Epidermal melanocyte (primary cell): ENCODE results near the gene SNRPD3.
"Not testable (repeated sequence)": the region's sequence is repeated elsewhere in the genome, so short reads cannot be mapped to it uniquely, and the experiment has no call there.

Experiments
- DNase-seq: peaks from one replicate; pipeline ENCODE4 v3.0.0; 2011; ENCODE audit warnings: low spot score; ENCODE audit not compliant: insufficient read length

SNRPD3 gene

GRCh38 chr22:24555165-24556039 is at the start of gene SNRPD3:
TSS of gene SNRPD3 (plus strand) at chr22:24555999. CDS start at chr22:24557675, 1,676 bp downstream.
- peak; percentile 94 for DNase-seq

DNA sequence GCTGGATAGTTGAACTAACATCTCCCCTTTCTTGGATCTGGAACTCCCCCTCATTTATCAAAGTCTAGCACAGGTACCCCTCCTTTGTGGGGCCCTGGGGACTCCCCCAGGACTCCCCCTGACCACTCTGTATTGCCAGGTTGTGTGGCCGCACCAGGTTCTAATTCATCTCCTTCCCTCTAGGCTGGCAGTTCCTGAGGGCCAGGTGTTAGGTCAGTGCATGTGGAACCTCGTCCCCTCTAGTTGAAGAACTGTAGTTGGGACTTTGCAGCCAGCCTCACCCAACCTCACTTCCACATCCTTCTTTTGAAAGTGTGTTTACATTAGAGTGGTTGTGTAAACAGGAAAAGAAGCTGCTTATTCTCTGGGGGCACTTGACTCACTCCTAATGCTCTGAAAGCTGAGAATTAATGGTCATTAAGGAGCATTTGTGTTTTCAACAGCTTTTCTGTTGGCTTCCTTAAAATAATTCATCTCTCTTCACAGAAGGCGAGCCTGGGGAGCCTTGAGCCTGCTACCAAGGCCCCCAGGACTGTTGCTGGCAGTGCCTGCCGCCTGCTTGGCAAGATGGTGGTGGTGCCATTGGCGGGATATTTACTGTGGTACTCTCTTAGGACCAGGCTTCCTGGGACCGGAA is 48.9 kb upstream of the SNRPD3 start:
- no peak for DNase-seq

- no peak for DNase-seq
Measured at GRCh38 chr22:24507716-24508115, 48.1 kb upstream of the SNRPD3 start.

- DNase-seq = no peak
Measured at GRCh38 chr22:24510637-24511625, 44.9 kb upstream of the SNRPD3 start.

DNA sequence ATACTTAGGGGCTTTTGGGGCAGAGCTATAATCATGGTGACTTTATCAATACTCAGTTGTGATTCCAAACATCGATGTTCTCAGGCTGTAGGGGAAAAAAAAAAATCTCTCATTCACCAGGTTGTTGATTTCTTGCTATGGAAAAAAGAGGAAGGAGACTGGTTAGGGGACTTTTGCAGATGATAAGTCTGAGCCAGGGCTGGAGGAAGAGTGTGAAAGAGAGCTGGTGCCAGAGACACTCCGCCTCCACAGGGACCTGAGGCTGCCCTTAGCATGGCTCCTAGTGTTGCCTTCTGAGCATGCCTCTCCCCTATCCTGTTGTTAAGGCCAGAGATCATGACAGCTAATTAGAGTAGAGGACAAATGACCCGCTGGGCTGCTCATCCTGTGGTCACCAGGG is 43.8 kb upstream of the SNRPD3 start:
- DNase-seq = no peak

DNA sequence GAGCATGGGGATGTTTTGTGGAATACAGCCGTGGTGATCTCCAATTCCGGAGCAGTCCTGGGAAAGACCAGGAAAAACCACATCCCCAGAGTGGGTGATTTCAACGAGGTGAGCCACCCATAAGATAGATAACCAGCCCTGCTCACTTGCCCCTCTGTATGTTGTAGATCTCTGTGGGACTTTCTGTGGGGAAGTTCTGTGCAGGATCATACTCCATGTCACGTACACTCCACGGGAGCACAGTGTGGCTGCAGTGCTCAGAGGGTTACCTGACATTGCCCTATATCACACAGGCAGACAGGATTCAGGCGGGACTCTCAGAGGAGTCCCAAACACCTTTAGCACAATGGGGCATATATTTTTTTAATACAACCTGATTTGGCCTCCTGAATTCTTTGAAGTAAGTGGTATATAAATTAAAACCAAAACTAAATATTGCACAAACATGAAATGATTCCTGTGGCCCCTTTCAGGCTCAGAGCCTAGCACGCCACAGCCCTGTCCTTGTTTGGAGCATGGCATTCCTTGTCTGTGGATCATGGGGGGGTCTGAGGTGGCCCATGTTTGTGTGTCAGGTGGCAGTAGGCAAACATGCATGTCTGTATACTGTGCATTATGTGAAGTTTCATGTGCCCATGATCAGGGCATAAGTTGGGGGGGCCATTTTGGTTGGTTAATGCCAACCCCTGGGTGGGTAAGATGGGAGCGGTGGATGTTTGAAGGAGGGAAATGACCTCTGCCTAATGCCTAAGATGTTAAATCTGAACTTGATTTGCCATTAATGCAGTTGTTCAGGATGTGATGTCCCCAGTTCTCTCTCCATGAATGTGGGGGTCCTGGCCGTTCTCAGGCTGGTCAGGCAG is 42.2 kb upstream of the SNRPD3 start:
- DNase-seq = no peak

- DNase-seq = no peak
Measured at GRCh38 chr22:24514241-24515026, 41.4 kb upstream of the SNRPD3 start.

- DNase-seq = no peak
Measured at GRCh38 chr22:24515027-24515338, 40.8 kb upstream of the SNRPD3 start.

- peak; percentile 40 for DNase-seq
Measured at GRCh38 chr22:24516301-24516737, 39.5 kb upstream of the SNRPD3 start.

DNA sequence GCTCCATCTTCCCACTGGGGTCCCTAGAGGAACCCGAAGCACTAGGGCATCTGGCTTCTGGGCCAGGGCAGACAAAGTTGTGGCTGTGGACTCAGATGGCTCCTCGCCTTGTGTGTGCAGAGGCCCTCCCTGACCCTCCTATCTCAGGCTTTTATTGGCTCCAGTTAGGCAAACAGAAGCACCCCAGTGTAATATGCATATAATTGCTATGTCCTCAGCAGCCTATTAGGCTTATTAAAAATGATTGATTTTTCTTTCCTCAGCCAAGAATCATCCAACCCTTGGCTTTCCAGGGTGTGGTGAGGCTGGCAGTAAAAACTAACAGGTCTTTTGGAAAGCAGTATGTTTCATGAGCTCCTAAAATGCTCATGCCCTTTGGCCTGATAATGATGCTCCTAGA is 38.4 kb upstream of the SNRPD3 start:
- DNase-seq = no peak

- no peak for DNase-seq
Measured at GRCh38 chr22:24518228-24518627, 37.6 kb upstream of the SNRPD3 start.

DNA sequence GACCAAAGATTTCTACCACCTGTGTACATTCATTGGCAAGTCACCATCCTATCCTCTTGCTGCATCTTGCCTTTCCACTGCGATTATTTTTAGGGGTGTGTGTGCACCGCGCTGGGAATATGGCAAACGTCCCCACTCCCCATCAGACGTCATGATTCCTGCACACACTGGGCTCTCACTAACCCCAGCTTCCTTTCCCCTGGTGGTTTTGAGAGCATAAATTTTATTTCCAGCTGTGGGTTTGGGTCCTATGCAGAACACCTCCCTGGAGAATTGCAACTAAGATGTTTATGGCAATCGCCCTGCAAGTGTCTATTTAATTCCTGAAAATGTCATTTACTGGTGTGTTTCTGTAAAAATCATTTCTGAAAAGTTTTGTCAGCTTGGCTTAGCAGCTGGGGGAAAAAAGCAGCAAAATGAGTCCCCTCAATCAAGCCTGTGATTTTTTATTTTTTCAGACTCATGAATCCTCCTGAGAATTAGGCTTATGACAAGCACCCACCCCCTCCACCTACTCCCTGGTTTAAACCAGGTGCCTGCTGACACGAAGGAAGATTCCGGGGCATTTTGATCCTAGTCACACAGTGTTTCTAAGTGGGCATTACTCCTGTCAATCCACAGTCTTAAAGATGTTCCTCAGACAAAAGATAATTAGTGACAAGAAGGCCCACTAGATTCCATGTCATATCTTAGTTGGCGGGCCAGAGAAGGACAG is 36.9 kb upstream of the SNRPD3 start:
- no peak for DNase-seq

DNA sequence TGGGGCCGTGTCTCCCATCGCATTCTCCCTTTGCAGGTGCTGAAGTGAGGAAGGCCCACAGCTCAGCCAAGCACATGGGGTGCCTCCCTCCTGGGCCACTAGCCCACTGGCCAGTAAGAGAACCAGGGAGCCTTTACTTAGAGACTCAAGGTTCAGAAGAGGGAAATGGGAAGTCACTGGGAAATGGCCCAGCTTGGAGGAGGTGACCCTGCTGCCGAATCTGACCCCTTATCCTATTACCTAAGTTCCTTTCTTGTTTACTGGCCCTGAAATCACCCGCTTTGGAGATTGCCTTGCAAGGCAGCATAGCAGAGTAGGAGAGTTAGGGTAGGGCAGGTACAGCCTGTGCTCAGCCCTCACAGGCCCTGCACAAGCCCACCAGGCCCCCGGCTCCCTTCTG is 36.3 kb upstream of the SNRPD3 start:
- DNase-seq = no peak

GRCh38 chr22:24521791-24522245 is 34.0 kb upstream of the SNRPD3 start:
- no peak for DNase-seq

DNA sequence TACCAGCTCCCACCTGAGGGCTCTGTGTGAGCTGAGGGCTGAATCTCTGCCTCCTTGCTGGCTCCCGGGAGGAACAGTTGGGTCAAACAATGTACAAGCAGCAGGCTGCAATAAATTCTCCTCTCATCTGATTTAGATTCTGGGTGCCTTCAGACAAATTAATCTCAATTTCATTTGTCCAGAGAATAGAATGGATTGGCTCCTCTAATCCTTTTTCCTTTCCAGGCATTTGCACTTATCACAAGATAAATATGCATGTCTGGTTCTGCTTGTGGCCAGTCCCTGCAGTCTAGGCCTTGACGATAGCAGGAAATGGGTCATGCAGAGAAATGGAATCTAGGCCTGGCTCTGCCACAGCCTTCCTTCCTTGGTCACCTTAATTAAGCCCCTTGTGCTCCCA is 31.9 kb upstream of the SNRPD3 start:
- no peak for DNase-seq

- DNase-seq = peak; percentile 88
Measured at GRCh38 chr22:24525416-24526037, 30.3 kb upstream of the SNRPD3 start.

DNA sequence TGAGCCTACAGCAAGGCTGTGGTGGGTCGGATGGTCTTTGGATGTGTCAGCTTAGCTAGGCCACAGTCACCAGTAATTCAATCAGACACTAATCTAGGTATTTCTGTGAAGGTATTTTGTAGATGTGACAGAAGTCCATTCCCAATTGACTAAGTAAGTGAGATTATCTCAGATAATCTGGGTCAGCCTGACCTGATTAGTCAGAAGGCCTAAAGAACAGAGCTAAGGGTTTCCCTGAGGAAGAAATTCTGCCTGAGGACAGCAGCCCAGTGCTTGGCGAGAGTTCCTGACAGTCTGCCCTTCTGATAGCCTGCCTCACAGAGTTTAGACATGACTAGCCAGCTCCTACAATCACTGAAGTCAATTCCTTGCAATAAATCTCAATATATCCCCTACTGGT is 29.6 kb upstream of the SNRPD3 start:
- no peak for DNase-seq

DNA sequence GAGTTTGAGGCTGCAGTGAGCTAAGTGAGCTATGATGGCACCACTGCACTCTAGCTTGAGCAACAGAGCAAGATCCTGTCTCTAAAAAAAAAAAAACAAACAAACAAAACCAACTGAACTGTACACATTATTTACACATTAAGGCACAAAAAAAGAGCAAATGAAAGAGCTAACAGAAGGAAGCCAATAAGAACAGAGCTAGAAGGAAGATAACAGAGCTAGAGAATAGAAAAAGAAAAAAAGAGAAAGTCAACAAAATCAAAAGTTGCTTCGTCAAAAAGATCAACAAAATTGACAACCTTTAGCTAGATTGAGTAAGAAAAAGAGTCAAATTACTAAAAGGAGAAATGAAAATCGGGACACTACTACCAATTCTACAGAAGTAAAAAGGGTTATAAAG is 25.9 kb upstream of the SNRPD3 start:
- DNase-seq = no peak

GRCh38 chr22:24530968-24531367 is 24.8 kb upstream of the SNRPD3 start:
- not testable (repeated sequence) for DNase-seq
